ENCODE results near the gene CSF1.
"Not testable (repeated sequence)": the region's sequence is repeated elsewhere in the genome, so short reads cannot be mapped to it uniquely, and the experiment has no call there.

Gene CSF1

GRCh38 chr1:109910123-109910962 lies at the start of gene CSF1:
TSS of gene CSF1 (plus strand) at chr1:109910849. CDS start at chr1:109911024, 175 bp downstream.
- DNase-seq, result no peak

GRCh38 chr1:109861616-109862015 lies 49.0 kb upstream of the CSF1 start:
- not testable (repeated sequence) for DNase-seq

- DNase-seq, result no peak
These were observed 47.0 kb upstream of the CSF1 start for GRCh38 chr1:109863667-109864046.

- DNase-seq, result no peak
These were observed 46.4 kb upstream of the CSF1 start for GRCh38 chr1:109864047-109864822.

- no peak for DNase-seq
These were observed 45.6 kb upstream of the CSF1 start for GRCh38 chr1:109864930-109865612.

- no peak for DNase-seq
These were observed 44.6 kb upstream of the CSF1 start for GRCh38 chr1:109866071-109866470.

GRCh38 chr1:109873278-109874175 lies 37.1 kb upstream of the CSF1 start:
- DNase-seq, result no peak

- no peak for DNase-seq
These were observed 36.2 kb upstream of the CSF1 start for GRCh38 chr1:109874445-109874844.

GRCh38 chr1:109875874-109876273 lies 34.8 kb upstream of the CSF1 start:
- DNase-seq, result no peak

- no peak for DNase-seq
These were observed 33.9 kb upstream of the CSF1 start for GRCh38 chr1:109876617-109877316.

- no peak for DNase-seq
These were observed 33.3 kb upstream of the CSF1 start for GRCh38 chr1:109877317-109877771.

- no peak for DNase-seq
These were observed 32.9 kb upstream of the CSF1 start for GRCh38 chr1:109877776-109878175.

GRCh38 chr1:109878531-109879104 lies 32.0 kb upstream of the CSF1 start:
- DNase-seq, result no peak

- DNase-seq, result not testable (repeated sequence)
These were observed 31.3 kb upstream of the CSF1 start for GRCh38 chr1:109879371-109879770.

GRCh38 chr1:109879881-109880525 lies 30.6 kb upstream of the CSF1 start:
- DNase-seq, result no peak

- no peak for DNase-seq
These were observed 29.4 kb upstream of the CSF1 start for GRCh38 chr1:109880971-109881894.

GRCh38 chr1:109881906-109882287 lies 28.8 kb upstream of the CSF1 start:
- DNase-seq, result no peak

- DNase-seq, result no peak
These were observed 28.1 kb upstream of the CSF1 start for GRCh38 chr1:109882288-109883245.
